GM18507 (cell line): ENCODE results near the gene TSC2.

Experiments used
- DNase-seq: peaks from one replicate; pipeline ENCODE4 v3.0.0; 2011; ENCODE audit warnings: low read depth; ENCODE audit not compliant: insufficient read length; ENCODE audit errors: extremely low spot score
- FAIRE-seq: peaks from 2 replicates; lab custom pipeline; 2011; peaks lifted over from hg19 to GRCh38; lab: Jason Lieb, UNC

TSC2 gene

DNA sequence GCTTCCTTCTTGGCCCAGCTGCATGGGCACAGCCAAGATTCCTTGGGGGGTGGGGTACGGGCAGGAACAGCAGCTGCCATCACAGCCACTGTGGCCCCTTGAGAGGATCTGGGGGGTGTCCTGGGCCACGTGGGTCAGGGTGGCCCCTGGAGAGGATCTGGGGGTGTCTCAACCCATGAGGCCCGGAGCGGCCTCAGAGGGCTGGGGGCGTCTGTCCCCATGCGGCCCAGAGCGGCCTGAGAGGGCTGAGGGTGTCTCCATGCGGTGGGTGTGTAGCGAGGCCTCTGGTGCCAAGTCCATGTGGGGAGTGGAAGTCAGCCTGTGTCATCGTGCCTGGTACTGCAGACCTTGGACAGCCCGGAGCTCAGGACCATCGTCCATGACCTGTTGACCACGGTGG, 13.7 kb downstream of the TSC2 start:
- no peak for FAIRE-seq

GRCh38 chr16:2062801-2063200, 15.0 kb downstream of the TSC2 start:
- no peak for FAIRE-seq
- no peak for DNase-seq

More for the DNA sequence above, 13.7 kb downstream of the TSC2 start:
- no peak for DNase-seq

DNA sequence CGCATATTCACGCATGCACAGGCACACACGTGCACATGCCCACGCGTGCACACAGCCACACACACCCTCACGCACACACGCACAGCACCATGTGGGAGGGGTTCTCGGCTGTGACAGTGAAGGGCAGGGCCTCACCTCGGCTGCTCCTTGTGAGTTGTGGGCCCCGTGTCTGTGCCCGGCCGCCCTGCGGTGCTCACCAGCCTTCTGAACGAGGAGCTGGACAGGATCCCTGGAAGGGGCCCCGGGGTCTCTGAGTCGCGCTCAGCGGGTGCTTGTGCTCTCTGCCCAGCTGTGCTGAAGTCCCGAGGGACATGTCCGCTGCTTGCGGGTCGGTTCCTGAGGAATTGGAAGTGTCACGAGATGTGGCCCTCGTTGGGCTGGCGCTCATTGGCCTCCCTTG, 16.1 kb downstream of the TSC2 start:
- FAIRE-seq (no peak), DNase-seq (no peak)

- no peak for DNase-seq
- FAIRE-seq: no peak
These were observed 16.7 kb downstream of the TSC2 start for GRCh38 chr16:2064368-2064945.

GRCh38 chr16:2066139-2066538, 18.4 kb downstream of the TSC2 start:
- DNase-seq (no peak), FAIRE-seq (no peak)

DNA sequence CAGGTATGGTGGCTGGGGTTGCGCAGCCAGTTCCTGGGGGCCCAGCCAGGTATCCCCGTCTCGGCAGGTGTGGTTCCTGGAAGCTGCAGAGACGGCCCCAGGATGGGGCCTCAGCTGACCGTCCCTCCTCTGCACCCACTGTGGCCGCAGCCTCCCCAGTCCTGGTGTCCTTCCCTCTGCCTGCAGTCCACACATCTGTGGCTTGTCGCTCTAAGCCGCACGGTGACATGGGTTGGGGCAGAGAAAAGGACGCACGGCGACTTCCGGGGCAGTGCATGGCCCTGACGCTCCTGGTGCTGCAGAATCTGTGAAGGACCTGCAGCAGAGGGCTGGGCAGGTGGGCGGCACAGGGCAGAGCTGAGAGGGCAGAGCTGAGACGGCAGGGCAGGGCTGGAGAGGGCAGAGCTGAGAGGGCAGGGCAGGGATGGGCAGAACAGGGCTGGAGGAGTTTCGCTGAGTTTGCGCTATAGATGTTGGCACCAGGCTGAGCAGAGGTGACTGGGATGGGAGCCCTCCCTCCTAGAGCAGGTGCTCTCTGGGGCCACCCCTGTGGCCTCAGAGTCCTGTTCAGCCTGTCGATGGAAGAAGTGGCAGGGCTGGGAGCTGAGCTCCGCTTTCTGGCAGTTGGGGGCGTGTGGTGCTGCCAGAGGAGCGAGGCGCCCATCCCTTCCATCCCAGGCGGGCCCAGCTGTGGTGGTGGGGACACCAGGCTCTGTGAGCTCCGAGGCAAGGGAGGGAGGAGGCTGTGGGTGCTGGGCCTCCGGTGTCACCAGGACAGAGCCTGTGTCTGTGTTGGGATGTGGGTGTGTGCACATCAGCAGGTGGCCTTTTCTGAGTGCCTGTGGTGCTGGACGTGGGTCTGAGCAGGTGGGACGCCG, 23.0 kb downstream of the TSC2 start:
- no peak for FAIRE-seq
- no peak for DNase-seq

DNA sequence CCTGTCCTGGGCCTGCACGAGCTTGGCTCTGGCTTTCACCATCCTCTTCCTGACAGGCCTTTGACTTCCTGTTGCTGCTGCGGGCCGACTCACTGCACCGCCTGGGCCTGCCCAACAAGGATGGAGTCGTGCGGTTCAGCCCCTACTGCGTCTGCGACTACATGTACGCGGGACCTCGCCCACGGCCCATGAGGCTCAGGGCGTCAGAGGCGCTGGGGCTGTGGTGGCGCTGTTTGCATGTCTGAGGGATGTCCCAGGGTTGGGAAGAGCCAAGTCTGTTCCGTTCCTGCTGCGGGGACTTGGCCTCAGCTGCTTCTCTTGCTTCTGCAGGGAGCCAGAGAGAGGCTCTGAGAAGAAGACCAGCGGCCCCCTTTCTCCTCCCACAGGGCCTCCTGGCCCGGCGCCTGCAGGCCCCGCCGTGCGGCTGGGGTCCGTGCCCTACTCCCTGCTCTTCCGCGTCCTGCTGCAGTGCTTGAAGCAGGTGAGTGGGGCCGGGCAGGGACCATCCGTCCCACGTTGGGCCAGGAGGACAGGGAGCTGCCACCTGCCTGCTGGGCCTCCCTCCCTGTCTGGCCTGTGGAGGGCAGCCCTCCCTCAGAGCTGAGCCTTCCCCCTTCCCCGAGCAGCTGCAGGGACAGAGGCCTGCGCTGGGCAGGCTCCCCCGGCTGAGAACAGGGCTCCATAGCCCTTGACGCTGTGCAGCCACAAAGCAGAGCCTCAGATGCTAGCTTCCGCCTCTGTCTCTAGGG, 23.8 kb downstream of the TSC2 start:
- FAIRE-seq: no peak
- no peak for DNase-seq

- no peak for FAIRE-seq
- no peak for DNase-seq
These were observed 25.1 kb downstream of the TSC2 start for GRCh38 chr16:2072926-2073325.

GRCh38 chr16:2074071-2074470, 26.3 kb downstream of the TSC2 start:
- DNase-seq: no peak
- no peak for FAIRE-seq

- FAIRE-seq (no peak), DNase-seq (no peak)
These were observed 27.8 kb downstream of the TSC2 start for GRCh38 chr16:2075631-2076030.

DNA sequence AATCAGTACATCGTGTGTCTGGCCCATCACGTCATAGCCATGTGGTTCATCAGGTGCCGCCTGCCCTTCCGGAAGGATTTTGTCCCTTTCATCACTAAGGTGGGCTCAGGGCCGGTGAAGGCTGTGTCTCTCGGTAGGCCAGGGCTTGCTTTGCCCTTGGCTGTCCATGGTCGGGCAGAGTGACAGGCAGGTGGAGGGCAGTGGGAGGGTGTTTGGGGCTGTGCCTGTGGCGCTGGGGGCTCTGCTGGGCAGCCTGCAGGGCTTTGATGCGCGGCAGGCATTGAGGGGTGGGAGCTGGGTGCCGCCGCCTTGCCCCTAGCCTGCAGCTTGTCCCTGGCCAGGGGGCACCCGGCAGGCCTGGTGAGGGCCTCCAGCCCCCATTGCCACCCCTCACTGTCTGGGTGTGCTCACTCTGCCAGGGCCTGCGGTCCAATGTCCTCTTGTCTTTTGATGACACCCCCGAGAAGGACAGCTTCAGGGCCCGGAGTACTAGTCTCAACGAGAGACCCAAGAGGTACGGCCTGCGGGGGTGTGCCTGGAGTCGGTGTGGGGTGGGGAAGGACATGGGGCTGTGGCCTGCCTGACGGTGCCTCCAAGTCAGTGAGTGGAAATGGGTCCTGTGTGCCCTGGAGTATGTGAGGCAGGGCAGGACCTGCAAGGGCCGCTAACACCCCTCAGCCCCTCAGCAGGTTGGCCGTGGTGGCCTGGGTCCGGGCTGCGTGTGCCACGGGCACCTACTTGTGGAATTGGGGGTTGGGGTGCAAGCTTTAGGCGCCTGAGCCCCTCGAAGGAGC, 28.5 kb downstream of the TSC2 start:
- FAIRE-seq: no peak
- DNase-seq: no peak

DNA sequence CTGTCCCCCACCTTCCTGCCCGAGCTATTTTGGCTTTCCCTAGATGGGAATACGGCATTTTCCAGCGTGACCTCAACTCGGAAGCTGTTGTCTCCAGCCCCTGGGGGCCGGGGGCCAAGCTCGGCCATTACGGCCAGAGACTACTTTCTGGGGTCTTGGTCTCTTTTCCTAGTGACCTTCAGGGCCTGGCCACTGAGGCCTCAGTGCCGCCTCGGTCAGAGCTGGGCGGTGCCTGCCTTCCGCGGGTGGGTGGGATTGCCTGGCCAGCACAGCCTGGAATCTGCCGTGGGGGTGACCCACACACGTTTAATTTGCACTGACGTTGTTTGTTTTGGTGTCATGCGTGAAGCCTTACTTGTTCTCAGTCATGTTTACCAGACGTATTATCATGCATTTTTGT, 29.2 kb downstream of the TSC2 start:
- DNase-seq (no peak), FAIRE-seq (no peak)

GRCh38 chr16:2077696-2078095, 29.9 kb downstream of the TSC2 start:
- FAIRE-seq (no peak), DNase-seq (no peak)

DNA sequence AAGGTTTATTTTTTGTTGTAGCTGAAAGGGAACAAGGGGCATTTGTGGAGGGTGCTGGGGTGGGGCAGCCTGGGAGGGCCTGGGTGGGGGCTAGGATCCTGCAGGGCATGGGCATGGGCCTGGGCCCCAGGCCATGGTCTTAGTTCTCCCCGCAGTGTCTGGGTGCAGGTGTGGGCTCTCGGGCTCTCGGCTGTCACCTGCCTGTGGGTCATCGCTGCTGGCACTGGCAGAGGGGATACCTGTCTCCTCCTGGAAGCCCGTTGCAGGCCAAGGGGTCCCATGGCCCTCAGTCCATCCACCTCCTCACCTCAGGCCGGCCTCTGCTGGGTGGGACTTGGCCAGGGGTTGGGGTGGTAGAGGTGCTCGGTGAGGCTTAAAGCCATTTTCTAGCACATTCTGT, 30.3 kb downstream of the TSC2 start:
- FAIRE-seq (no peak), DNase-seq (no peak)

DNA sequence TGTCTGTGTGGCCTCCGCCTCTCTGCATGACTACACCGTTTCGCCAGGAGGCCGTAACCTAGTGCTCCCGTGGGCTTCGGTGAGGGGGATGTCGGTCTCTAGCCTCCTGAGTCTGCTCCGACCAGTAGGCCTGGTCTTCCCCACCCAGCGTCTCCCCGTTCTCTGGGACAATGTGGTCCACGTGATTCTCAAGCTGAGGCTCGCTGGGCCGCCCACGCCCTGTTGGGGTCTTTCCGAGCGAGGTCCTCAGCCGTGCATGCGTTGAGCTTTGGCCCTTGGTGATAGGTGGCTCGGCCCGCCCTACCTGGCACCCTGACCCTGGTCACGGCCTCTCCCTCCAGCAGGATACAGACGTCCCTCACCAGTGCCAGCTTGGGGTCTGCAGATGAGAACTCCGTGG, 30.9 kb downstream of the TSC2 start:
- FAIRE-seq: no peak
- no peak for DNase-seq

DNA sequence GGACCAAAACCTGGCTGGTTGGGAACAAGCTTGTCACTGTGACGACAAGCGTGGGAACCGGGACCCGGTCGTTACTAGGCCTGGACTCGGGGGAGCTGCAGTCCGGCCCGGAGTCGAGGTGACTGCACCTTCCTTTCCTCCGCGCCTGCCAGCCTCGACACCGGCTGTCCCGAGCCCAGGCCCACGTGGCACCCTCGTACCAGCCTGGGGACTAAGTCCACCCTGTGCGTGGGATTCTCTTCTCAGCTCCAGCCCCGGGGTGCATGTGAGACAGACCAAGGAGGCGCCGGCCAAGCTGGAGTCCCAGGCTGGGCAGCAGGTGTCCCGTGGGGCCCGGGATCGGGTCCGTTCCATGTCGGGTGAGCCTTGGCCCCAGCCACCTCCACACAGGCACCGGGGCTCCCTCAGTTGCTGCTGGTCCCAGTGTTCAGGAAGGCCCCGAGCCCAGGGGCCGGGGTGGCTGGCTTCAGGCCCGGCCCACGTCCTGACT, 31.6 kb downstream of the TSC2 start:
- DNase-seq (no peak), FAIRE-seq (no peak)

DNA sequence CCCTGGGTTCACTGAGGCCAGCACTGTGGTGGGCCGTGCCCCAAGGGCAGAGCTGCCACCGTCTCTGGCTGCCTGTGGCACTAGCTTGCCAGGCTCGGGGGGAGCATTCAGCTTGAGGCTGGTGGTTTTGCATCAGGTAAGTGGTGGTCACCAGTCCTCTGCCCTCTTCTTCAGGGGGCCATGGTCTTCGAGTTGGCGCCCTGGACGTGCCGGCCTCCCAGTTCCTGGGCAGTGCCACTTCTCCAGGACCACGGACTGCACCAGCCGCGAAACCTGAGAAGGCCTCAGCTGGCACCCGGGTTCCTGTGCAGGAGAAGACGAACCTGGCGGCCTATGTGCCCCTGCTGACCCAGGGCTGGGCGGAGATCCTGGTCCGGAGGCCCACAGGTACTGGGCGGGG, 32.2 kb downstream of the TSC2 start:
- FAIRE-seq (no peak), DNase-seq (no peak)

DNA sequence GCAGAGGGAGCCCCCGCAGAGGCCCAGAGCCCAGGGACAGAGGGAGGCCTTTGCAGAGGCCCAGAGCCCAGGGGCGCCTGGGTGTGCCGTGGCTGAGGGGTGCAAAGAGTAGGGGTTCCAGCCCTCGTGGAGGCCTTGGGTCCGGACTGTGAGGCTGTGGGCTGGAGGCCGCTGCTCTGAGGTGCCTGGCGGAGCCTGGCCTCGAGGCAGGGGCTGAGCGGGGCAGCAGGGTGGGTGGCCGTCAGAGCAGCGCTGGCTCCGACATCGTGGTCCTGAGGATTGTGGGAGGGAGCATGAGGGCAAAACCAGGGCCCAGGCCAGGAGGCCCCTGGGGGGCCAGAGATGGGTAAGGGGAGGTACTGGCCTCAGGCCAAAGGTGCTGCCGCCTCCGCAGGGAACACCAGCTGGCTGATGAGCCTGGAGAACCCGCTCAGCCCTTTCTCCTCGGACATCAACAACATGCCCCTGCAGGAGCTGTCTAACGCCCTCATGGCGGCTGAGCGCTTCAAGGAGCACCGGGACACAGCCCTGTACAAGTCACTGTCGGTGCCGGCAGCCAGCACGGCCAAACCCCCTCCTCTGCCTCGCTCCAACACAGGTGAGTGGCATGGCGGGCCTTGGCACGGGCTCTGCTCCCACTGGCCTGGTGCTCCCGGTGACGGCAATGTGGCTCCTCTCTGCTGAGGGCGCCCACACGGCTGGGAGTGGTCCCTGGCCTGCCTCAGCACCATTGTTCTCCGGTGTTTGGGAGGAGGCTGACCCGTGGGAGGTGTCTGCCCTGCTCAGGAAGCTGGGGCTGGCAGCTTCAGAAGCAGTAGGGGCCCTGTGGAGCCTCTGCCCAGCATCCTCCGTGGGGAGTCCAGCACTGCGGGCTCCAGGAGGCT, 33.7 kb downstream of the TSC2 start:
- no peak for FAIRE-seq
- DNase-seq: no peak
